Activated naive CD4-positive, alpha-beta T cell treated with anti-CD3 and anti-CD28 coated beads for 36 hours (primary cell): ENCODE measurements around the gene DSC2. TPM values are rescaled to one million over a fixed set of nuclear protein-coding genes. Genes with fewer than 3 reads are reported as not detected.
"Not testable (repeated sequence)": the region's sequence is repeated elsewhere in the genome, so short reads cannot be mapped to it uniquely, and the experiment has no call there.

Source experiments
- CTCF ChIA-PET: fragments of 350-600 bp; sonication (Branson Sonifier 250); formaldehyde crosslinking; loops from one replicate; lab custom pipeline; 2021; ENCODE audit warnings: antibody characterized with exemption; lab: Charles Lee
- DNase-seq: peaks from one replicate; pipeline ENCODE4 v3.0.0-alpha.2; 2020
- H3K27ac Mint-ChIP-seq: one replicate; pipeline ENCODE4 v1.8.0; 2021; ENCODE audit warnings: mild to moderate bottlenecking, mixed read lengths
- H3K27me3 Mint-ChIP-seq: one replicate; pipeline ENCODE4 v1.8.0; 2021; ENCODE audit warnings: low read depth, mixed read lengths
- H3K36me3 Mint-ChIP-seq: one replicate; pipeline ENCODE4 v1.8.0; 2021; ENCODE audit warnings: low read depth, mixed read lengths
- H3K4me1 Mint-ChIP-seq: one replicate; pipeline ENCODE4 v1.8.0; 2021; ENCODE audit warnings: low read depth, mixed read lengths
- H3K4me3 Mint-ChIP-seq: one replicate; pipeline ENCODE4 v1.8.0; 2021; ENCODE audit warnings: mild to moderate bottlenecking, moderate library complexity, mixed read lengths
- H3K9me3 Mint-ChIP-seq: one replicate; pipeline ENCODE4 v1.8.0; 2021; ENCODE audit warnings: mixed read lengths
- intact Hi-C: fragments of 100-400 bp; cut with micrococcal nuclease; formaldehyde crosslinking; loops from one replicate; pipeline ENCODE4 v1.15.1; 2023
- total RNA-seq, 2 experiments: library from RNA; stranded (reverse); gene quantifications; one replicate each; pipeline ENCODE4 v1.2.3, GENCODE V29; 2021

Gene DSC2
- total RNA-seq, 2 experiments from 2014 or later: 0.02 TPM; not detected in 1

- Mint-ChIP-seq H3K9me3 (no peaks in the 10 kb centered on the region), H3K27ac (no peak overlapping the region), H3K4me1 (peaks cover 6% of the 10 kb centered on the region), H3K36me3 (peaks cover 4% of the 10 kb centered on the region), H3K4me3 (no peak overlapping the region), H3K27me3 (peaks cover 37% of the 10 kb centered on the region)
- CTCF ChIA-PET: no interaction called here
- no peak for DNase-seq
- intact Hi-C loops: no loop called here
These were observed 62.8 kb downstream of the DSC2 start for GRCh38 chr18:31039426-31039825.

DNA sequence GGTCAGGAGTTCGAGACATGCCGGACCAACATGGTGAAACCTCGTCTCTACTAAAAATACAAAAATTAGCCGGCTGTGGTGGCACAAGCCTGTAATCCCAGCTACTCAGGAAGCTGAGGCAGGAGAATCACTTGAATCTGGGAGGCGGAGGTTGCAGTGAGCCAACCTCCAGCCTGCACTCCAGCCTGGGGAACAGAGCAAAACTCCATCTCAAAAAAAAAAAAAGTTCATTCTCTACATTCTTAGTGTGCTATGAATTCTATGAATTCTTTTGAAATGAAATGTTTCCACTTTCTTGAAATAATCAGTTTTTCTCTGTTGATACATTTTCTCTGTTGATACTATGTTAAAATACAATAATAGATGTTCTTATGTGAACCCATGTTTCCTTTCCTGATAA lies 64.5 kb downstream of the DSC2 start:
- H3K4me1 Mint-ChIP-seq, DNase-seq, H3K9me3 Mint-ChIP-seq, H3K4me3 Mint-ChIP-seq, CTCF ChIA-PET, H3K27ac Mint-ChIP-seq, intact Hi-C loops, H3K36me3 Mint-ChIP-seq: not testable (repeated sequence)
- H3K27me3 Mint-ChIP-seq: peaks cover 22% of the 10 kb centered on the region

DNA sequence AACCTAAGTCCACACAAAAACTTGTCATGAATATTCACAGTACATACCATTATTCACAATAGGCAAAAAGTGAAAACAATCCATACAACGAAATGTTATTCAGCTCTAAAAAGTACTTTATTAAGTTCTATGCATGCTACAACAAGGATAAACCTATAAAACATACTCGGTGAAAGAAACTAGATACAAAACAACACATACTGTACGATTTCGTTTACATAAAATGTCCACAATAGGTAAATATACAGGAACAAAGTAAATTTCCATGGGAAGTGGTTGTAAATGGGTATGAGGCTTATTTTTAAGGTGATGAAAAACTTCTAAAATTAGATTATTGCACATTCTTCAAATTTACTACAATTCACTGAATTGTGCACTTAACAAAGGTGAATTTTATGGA lies 67.7 kb downstream of the DSC2 start:
- no peak for DNase-seq
- Mint-ChIP-seq H3K4me1 (no peaks in the 10 kb centered on the region), H3K27me3 (no peaks in the 10 kb centered on the region), H3K36me3 (no peaks in the 10 kb centered on the region), H3K9me3 (no peaks in the 10 kb centered on the region), H3K4me3 (no peak overlapping the region), H3K27ac (no peak overlapping the region)
- intact Hi-C loops: no loop called here
- CTCF ChIA-PET: no interaction called here

DNA sequence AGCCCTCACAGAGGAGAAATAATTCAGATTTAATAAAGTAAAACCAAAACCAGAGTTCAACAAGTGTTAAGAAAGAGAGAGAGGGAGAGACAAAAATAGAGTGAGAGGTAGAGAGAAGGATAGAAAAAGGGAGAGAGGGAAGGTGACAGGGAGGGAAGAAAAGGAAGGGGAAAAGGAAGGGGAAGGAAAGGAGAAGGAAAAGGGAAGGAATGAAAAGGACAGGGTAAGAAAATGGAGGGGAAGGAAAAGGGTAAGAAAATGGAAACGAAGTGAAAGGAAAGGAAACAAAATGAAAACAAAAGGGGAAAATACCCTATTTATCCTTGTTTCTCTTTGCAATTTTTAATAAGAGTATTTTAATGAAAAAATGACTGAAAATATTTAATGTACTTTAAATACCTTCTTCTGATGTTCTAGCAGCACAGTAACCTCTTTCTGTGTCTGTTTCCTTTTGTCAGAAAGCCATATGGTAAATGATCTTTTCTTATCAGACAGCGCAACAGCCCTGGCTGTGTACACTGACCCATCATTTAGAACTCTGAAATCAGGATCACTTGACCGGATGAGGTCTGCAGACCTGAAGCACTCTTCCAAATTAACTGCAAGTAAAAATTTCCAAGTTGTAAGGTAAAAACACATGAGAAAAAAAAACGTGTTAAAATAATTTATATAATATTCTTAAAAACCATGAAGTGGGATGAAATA lies 71.5 kb downstream of the DSC2 start:
- H3K4me3 Mint-ChIP-seq: no peak overlapping the region
- H3K36me3 Mint-ChIP-seq: no peaks in the 10 kb centered on the region
- intact Hi-C loops: no loop called here
- H3K27me3 Mint-ChIP-seq: no peaks in the 10 kb centered on the region
- no peak for DNase-seq
- H3K9me3 Mint-ChIP-seq: no peaks in the 10 kb centered on the region
- CTCF ChIA-PET: interaction anchor here (0.7 kb wide), 1 partner anchor 409 kb away, joined by 4 read pairs; no protein-coding TSS in a partner anchor
- no peak overlapping the region for H3K27ac Mint-ChIP-seq
- H3K4me1 Mint-ChIP-seq: no peaks in the 10 kb centered on the region

- H3K27me3 Mint-ChIP-seq: no peaks in the 10 kb centered on the region
- intact Hi-C loops: no loop called here
- CTCF ChIA-PET: no interaction called here
- no peak overlapping the region for H3K27ac Mint-ChIP-seq
- no peaks in the 10 kb centered on the region for H3K36me3 Mint-ChIP-seq
- no peak overlapping the region for H3K4me3 Mint-ChIP-seq
- no peaks in the 10 kb centered on the region for H3K4me1 Mint-ChIP-seq
- peaks cover 4% of the 10 kb centered on the region for H3K9me3 Mint-ChIP-seq
- DNase-seq: no peak
These were observed 86.3 kb downstream of the DSC2 start for GRCh38 chr18:31015715-31016434.

GRCh38 chr18:31011455-31011854 lies 90.8 kb downstream of the DSC2 start:
- CTCF ChIA-PET: interaction anchor here (0.6 kb wide), 1 partner anchor 24 kb away, joined by 3 read pairs; no protein-coding TSS in a partner anchor
- H3K4me3 Mint-ChIP-seq, H3K36me3 Mint-ChIP-seq, H3K27me3 Mint-ChIP-seq, H3K4me1 Mint-ChIP-seq, H3K27ac Mint-ChIP-seq, H3K9me3 Mint-ChIP-seq, DNase-seq, intact Hi-C loops: not testable (repeated sequence)

DNA sequence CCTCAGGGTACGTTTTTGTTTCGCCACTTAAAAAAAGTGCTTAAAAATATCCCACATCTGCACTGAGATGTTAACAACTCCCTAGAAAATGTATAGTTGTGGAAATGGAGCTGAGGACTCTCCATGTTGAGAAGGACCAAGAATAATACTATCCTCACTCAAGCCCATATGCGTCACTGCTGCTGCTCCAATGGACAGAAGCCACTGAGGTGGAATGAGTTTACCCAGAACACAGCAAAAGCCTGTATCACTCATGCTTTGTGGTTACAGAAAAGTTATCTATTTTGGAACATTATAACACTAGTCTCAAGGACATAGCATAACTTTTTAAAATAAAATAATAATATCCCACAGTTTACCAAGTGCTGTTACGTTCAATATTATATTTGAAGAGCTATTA lies 91.6 kb downstream of the DSC2 start:
- CTCF ChIA-PET: no interaction called here
- intact Hi-C loops: no loop called here
- H3K27me3 Mint-ChIP-seq: no peaks in the 10 kb centered on the region

More for the DNA sequence above, 91.6 kb downstream of the DSC2 start:
- Mint-ChIP-seq H3K4me1 (no peaks in the 10 kb centered on the region), H3K27ac (no peak overlapping the region), H3K4me3 (no peak overlapping the region), H3K36me3 (no peaks in the 10 kb centered on the region), H3K9me3 (no peaks in the 10 kb centered on the region)
- no peak for DNase-seq

Other genes starting within 250 kb of the DSC2 start
- not detected for gene DSC3, start 59.7 kb downstream of the DSC2 start, total RNA-seq
- gene DSC1, start 60.4 kb upstream of the DSC2 start, total RNA-seq: under 1 TPM; 0.20 to 0.24 TPM
- gene DSG1, start 215.7 kb upstream of the DSC2 start, total RNA-seq: not detected